ENCODE measurements around the gene ATXN7.
A peak's percentile ranks its signal among the peaks of the same experiment; 100 is the strongest.

The ATXN7 gene, protein sequence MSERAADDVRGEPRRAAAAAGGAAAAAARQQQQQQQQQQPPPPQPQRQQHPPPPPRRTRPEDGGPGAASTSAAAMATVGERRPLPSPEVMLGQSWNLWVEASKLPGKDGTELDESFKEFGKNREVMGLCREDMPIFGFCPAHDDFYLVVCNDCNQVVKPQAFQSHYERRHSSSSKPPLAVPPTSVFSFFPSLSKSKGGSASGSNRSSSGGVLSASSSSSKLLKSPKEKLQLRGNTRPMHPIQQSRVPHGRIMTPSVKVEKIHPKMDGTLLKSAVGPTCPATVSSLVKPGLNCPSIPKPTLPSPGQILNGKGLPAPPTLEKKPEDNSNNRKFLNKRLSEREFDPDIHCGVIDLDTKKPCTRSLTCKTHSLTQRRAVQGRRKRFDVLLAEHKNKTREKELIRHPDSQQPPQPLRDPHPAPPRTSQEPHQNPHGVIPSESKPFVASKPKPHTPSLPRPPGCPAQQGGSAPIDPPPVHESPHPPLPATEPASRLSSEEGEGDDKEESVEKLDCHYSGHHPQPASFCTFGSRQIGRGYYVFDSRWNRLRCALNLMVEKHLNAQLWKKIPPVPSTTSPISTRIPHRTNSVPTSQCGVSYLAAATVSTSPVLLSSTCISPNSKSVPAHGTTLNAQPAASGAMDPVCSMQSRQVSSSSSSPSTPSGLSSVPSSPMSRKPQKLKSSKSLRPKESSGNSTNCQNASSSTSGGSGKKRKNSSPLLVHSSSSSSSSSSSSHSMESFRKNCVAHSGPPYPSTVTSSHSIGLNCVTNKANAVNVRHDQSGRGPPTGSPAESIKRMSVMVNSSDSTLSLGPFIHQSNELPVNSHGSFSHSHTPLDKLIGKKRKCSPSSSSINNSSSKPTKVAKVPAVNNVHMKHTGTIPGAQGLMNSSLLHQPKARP

DNA sequence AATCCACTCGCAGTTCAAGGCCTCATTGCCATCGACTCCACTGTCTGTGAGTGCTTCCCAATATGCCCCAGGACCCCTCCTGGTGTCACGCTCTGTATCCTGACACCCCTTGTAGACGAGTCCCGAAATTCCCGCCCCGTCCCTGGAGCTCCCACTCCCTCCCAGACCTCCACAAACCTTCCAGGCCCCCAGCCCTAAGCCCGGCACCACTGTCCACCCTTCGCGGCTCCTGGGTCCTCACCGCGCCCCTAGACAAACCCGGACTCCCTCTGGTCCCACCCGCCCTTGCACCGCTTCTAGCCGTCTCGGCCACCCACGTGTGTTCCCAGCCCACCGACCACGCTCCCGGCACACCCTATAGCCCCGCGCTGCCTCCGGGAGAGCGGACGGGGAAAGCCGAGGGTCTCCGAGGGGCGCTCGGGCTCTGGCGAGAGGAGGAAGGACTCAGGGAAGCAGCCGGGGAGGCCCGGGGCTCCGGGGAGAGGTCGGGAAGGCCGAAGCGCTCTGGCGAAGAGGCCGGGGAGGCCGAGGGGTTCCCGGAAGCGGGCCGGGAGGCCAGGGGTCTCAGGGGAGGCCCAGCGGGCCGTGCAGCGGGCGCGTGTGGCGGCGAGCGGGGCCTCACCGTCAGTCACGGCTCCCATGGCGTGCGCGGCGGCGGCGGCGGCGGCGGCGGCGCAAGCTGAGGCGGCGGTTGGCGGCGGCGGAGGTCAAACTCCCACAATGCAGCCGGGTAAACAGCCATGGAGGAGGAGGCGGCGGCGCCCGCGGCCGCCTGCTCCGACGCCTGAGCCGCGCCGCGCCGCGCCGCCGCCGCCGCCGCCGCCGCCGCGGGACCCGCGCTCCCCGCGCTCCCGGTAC, at the start of gene ATXN7, which contains the start of gene THOC7:
ATXN7 (plus strand) TSS at position 718 of the 858 bp plus-strand sequence. CDS start 48,732 bp downstream, outside the sequence.
THOC7 (minus strand) TSS at position 656 of the 858 bp plus-strand sequence; CDS start at position 641, 15 bp downstream.
- DNase-seq: peak; percentile 61 to 69

DNA sequence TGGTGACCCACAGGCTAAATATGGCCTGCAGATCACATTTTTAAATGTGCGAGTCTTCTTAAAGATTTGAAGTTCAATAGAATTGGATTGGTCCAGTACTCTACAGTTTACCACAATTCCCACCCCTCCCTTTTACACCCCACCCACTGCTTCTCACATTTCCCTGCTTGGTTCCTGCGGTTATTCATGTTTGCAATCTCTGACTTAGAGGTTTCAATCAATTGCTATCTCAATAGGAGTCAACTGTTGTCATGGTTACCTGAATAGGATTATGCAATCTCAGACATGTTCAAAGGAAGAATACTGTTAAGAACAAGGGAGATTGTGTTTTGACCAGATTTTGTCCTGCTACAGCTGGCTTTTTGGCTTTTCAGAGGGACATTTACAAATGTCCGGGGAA, 49.4 kb upstream of the ATXN7 start:
- no peak for DNase-seq

DNA sequence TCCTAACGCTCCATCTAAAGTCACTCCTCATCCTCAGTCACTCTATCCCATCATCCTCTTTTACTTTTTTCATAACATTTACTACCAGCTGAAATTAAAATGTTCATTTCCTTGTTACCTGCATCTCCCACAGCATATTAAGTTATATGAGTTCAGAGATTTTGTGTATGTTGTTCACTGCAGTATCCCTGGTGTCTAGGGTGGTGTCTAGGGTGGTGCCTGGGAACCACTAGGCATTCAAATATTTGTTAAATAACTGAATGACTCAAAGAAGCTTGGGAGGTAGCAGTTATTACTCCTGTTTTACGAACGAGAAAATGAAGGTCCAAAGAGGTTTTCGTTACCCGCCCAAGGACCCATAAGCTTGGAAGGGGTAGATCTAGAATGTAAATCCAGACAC, 46.4 kb upstream of the ATXN7 start:
- DNase-seq: no peak

DNA sequence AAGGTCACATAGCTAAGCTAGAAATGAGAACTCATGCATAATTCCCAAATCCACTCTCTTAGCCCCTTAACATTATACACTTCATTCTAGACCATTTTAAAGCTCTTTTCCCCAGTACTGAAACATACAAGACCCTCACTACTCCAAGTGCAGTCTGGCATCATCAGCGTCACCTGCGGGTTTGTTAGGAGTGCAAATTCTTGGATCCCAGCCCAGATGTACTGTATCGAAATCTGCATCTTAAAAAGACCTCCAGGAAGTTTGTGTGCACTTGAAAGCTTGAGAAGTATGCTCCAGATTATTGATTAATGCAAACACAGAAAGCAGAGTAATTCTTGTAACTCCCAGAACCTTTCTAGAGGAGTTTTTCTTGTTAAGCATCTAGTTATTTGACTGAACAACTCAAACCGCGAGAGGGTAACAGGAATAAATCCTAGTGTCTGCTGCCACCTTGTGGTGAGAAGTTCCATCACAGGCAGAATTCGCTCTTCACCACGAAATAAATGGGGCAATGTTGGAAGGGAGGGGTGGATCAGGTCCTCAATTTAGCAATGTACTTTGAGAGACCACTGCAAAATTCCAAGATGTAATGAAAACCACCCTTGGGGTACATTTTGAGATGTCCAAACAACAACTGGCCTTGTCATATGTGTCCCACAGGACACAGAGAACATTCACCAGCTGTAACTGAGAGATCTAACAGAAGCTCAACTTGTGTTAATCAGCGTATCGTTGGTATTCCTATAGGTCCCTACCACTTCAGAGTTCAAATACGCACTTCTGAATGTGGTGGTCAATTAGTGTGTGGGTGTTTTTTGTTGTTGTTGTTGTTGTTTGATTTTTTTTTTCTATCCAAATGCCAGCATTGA, 45.2 kb upstream of the ATXN7 start:
- DNase-seq: peak; percentile 46 to 63

DNA sequence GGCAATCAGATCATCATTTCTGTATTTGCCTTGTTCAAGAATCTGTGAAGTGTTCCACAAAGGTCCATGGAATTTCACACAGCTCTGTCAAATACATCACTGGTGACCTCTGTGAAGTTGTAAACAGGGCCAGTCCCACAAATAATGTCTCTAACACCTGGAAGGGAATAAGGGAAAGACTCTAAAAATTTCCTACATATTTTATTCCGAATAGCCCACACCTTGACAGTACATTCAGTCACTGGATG, 44.6 kb upstream of the ATXN7 start, which contains the start of gene C3orf49:
C3orf49 (plus strand) TSS at position 149 of the 248 bp plus-strand sequence. CDS start 173 bp downstream, outside the sequence.
- no peak for DNase-seq

DNA sequence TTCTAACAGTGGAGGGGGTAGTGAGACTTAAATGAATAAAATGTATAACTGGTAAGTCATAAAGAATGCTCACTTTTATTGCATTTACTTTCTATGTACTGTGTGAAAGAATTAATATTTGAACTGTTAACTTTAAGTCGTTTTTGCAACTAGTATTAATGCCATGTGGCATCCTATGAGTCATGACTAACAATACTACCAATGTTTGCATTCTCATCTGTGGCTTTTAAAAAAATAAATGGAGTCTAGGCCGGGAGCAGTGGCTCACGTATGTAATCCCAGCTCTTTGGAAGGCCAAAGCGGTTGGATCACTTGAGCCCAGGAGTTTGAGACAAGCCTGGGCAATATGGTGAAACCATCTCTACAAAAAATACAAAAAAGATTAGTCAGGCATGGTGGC, 39.4 kb upstream of the ATXN7 start:
- DNase-seq: no peak

DNA sequence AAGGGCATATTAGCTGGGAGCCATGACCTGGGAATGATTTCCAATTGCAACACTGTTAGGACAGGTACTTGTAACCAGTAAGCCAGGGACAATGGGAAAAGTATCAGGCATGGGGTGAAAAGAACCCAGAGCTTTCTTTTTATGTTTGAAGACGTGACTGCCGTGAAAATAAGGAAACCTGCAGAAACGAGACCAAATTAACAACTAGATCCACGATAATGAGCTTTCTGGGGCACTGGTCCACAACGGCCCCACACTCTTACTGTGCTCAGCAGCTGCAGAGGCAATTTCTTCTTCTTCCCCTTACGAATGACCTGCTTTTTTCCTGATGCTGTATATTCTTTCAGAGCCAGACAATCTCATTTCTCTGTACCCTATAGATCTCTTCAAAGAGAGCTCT, 33.1 kb upstream of the ATXN7 start:
- DNase-seq: no peak

DNA sequence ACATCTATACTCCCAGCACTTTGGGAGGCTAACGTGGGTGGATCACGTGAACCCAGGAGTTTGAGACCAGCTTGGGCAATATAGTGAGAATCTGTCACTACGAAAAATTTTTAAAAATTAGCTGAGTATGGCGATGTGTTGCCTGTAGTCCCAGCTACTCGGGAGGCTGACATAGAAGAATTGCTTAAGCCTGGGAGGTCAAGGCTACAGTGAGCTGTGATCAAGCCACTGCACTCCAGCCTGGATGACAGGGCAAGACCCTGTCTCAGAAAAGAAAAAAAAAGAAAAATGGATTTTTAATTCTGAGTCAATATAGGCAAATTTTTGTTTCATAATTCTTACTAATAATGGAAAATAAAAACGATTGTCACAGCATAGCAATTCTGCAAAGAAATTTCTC, 31.3 kb upstream of the ATXN7 start:
- DNase-seq: no peak

DNA sequence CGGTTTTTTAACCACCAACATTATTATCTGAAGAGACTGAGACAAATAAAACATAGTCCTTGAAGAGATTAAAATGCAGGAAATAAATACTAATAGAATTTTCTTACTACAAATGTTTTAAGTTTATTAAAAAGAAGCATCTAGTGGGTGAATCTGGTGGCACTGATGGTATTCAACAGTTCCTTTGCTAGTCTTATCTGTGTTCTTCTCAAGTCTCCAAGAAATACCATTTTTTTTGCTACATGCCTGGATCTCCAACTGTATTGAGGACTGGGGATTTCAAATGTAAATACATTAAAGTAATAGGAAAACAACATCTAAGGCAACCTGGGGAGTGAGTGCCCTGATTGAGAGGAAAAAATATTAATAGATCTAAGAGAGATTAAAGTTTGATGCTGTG, 22.0 kb upstream of the ATXN7 start:
- DNase-seq: no peak

DNA sequence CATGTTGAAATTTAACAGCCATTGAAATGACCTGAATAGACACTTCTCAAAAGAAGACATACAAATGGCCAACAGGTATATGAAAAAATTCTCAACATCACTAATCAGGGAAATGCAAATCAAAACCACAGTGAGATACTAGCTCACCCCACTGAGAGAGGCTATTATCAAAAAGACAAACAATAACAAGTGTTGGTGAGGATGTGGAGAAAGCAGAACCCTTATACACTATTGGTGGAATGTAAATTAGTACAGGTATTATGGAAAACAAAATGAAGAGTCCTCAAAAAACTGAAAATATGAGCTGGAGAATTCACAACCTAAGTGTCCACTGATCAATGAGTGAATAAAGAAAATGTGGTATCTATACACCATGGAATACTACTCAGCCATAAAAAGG, 21.5 kb upstream of the ATXN7 start:
- DNase-seq: no peak

DNA sequence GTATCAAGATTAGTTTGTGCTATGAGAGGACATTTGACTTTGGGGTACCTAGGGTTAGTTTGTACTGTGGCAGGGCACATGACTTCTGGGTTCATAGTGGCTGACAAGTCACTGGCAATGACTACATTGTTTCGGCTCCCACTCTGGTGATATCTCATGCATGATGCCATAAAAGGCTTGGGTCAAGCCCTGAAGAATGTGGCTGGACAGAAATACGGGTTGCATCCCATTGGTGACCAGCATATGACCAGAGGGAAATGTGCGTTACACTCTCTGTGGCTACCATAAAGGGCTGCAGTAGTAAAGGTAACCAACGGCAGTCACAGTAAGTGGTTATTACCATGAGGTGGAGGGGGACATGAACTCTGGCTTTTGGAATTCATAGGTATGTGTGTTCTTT, 18.5 kb upstream of the ATXN7 start:
- no peak for DNase-seq

DNA sequence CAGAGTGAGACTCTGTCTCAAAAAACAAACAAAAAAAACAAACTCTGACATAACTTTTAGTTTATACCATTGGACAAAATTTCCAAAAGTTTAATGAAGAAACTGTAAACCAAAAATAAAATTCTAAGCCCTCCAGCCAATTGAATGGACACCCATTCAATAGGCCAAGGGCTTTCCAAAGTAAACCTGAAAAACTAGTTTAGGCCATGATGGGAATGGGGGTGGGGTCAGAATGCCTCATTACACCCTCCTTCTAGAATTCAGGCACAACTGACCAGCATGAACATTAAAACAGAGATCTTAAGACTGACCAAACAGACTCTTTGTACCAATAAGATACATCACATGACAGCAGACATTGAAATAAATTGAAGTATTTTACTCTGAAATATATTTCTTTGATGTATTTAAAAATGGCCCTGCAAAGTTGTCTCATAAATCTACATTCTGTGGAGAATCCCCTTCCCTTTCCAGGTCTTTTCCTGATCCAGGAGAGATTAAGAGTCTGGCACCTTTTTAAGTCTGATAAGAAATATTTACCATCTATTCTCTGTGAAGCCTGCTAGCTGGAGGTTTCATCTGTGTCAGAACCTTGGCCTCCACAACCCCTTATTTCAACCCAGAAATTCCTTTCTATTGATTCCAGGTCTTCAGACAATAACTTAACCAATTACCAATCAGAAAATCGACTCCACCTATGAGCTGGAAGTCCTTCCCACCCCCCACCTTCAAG, 15.8 kb upstream of the ATXN7 start:
- no peak for DNase-seq

DNA sequence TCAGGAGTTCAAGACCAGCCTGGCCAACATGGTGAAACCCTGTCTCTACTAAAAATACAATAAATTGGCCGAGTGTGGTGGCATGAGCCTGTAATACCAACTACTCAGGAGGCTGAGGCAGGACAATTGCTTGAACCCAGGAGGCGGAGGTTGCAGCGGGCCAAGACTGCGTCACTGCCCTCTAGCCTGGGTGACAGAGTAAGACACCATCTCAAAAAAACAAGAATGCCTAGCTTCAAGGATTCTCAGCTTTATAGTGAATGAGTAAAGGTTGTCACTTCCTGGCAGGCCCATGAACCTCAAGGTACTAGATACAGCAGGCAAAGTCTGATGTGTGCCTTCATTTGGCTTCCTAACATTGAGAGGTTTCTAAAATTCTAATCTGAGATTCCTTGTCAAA, 14.5 kb upstream of the ATXN7 start:
- DNase-seq: no peak

DNA sequence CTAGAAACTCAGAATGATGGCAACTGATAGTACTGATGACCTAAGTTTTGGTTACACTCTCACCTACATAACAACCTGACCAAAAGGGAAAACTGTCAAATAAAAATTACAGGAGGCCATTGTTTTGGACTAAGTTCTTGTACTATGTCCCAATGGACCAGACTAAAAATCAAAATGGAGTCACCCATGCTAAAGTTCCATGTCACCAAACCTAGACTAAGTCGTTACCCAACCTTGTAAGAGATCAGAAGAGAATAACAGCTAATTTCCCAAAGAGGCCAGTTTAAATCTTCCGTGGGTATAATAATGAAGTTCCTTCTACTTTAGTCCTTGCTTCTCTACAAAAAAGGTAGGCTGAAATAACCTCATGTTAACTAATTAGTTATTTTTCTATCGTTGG, 12.4 kb upstream of the ATXN7 start:
- no peak for DNase-seq

DNA sequence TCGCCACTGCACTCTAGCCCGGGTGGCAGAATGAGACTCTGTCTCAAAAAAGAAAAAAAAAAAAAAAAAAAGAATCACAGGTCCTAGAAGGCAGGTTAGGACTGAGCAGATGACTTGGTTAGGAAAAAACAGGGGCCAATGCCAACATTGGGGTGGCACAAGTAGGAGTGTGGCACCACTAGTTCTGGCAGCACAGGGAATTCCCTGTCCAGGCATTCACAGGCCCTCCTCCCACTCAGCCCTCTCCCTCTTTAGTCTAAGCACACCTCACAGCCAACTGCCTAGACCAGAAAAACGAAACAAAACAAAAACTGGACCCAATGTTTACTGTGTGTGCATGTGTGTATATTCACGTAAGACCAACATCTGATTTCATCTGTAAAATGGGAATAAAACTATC, 10.6 kb upstream of the ATXN7 start:
- DNase-seq: no peak

DNA sequence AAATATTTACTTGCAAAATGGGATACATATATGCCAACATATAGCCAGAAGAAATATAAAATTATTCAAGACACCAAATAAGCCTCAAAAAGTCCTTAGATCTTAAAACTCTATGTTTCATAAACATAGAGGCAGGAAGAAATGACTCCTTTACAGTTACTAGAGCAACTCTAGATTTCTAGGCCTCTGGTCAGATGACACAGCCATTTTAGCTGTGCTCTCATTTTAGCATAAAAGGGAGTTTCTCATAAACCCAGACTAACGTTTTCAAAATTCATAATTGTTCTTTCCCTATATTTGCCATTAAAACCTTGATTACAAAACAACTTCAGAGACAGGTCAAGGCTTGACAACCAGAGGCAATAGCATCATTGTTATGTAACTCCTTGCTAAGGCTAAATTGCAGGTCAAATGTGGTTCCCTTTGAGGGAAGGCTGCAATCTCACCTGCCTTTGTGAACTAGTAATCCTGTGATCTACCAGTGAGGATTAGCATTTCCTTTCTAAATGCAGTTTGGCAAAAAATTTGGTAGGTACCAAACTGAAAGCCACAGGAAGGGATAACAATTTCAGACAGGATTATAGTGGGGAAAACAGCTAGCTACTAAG, 8.2 kb upstream of the ATXN7 start:
- no peak for DNase-seq

DNA sequence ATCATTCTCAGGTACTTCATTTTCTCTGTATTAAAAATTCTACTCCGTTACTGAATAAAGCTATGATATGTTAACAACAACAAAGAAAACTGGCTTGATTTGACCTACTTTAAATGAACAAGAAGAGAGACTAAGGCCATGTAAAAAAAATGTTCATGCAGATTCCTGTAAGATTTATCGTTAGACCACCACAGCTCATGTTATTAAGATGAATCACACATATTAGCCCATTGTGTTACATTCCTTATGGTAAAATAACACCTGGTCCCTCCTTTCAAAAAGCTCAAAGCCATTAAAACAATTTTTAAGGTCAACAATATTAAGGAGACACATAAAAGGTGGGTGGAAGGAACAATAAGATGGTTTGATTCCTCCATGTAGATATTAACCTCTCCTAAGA, 6.4 kb upstream of the ATXN7 start:
- no peak for DNase-seq

DNA sequence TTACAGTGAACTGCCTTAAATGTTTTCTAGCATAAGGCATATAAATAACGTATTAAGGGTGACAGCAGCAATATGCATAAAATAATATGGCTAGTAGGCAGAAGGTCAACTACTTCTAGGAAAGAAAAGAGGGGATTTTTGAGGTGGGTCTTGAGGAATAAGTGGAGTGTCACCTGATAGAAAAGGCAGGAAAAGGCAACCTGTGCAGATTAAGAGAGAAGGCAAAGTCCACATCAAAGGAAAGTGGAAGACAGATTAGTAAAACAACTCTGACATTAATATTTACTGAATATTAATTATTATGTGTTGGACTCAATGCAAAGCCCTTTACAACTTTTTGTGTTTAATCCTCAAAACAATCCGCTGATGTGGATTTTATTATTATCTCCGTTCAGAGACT, 2.9 kb upstream of the ATXN7 start:
- no peak for DNase-seq

DNA sequence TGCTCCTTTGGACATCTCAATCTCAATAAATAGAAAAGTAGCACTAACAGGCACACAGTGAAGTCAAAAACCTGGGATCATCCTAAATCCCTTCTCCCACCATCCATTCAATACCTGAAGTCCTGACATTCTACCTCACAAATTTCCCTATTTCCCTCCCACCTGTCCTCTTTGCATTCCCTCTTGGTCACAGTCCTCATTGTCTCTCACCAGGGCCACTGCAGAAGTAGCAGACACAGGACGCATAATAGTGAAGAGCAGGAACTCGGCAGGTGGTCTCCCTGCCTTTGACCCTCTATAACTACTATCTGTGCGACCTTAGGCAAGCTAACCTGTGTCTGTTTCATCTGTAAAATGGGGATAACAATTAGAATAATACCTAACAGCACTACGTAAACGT, 2.4 kb upstream of the ATXN7 start:
- no peak for DNase-seq

DNA sequence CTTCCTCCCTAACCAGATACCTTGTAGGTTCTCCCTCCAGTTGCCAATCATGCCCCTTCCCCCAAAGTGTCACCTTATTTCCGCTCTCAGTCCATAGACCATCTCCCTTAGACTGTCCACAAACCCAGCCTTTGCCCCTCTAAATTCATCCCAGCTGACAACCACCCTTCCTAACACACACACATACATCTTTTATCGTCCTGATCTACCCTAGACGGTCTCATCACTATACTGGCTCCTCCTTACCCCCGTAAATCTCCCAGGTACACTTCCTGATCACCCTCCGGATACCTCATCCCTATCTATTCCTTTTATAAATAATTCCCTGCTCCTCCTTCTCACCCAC, 890 bp upstream of the ATXN7 start:
- DNase-seq: no peak
